Activated T-cell treated with anti-CD3 and anti-CD28 coated beads, Interleukin-2, amount 50 U/mL, for 1 hour (primary cell): ENCODE data around the gene IL17REL.

Experiments
- DNase-seq: peaks from one replicate; pipeline ENCODE4 v3.0.0-alpha.2; 2020

IL17REL gene

GRCh38 chr22:50012211-50013181, at the start of gene IL17REL:
TSS of gene IL17REL (minus strand) at chr22:50012765. CDS start at chr22:50012646, 119 bp downstream.
- no peak for DNase-seq

- DNase-seq = no peak
Observed at GRCh38 chr22:50061824-50062355, 49.3 kb upstream of the IL17REL start.

- DNase-seq = no peak
Observed at GRCh38 chr22:50061141-50061823, 48.7 kb upstream of the IL17REL start.

- DNase-seq = no peak
Observed at GRCh38 chr22:50060441-50061140, 48.0 kb upstream of the IL17REL start.

GRCh38 chr22:50059881-50060262, 47.3 kb upstream of the IL17REL start:
- DNase-seq = no peak

- no peak for DNase-seq
Observed at GRCh38 chr22:50058906-50059880, 46.6 kb upstream of the IL17REL start.

GRCh38 chr22:50058061-50058905, 45.7 kb upstream of the IL17REL start, which contains the start of gene TTLL8:
TSS of gene TTLL8 (minus strand) at chr22:50058298.
- no peak for DNase-seq

- DNase-seq = no peak
Observed at GRCh38 chr22:50057278-50058060, 44.9 kb upstream of the IL17REL start.

GRCh38 chr22:50056214-50056972, 43.8 kb upstream of the IL17REL start:
- DNase-seq = no peak

GRCh38 chr22:50053861-50054260, 41.3 kb upstream of the IL17REL start:
- DNase-seq = no peak

- DNase-seq = no peak
Observed at GRCh38 chr22:50051930-50052329, 39.4 kb upstream of the IL17REL start.

GRCh38 chr22:50049299-50050195, 37.0 kb upstream of the IL17REL start:
- DNase-seq = no peak

- DNase-seq = no peak
Observed at GRCh38 chr22:50048836-50049235, 36.3 kb upstream of the IL17REL start.

- no peak for DNase-seq
Observed at GRCh38 chr22:50048061-50048765, 35.6 kb upstream of the IL17REL start.

- DNase-seq = no peak
Observed at GRCh38 chr22:50047346-50047745, 34.8 kb upstream of the IL17REL start.

GRCh38 chr22:50046481-50047245, 34.1 kb upstream of the IL17REL start:
- DNase-seq = no peak

- no peak for DNase-seq
Observed at GRCh38 chr22:50046019-50046415, 33.5 kb upstream of the IL17REL start.
